HG02943 (cell line): ENCODE measurements around the gene BTBD10.

Experiments used
- ATAC-seq: cut with Tn5 transposase; IDR thresholded peaks from one replicate; pipeline ENCODE4 v1.9.1; 2021; ENCODE audit warnings: mild to moderate bottlenecking, low read depth, moderate library complexity; ENCODE audit not compliant: unreplicated experiment

Gene BTBD10

GRCh38 chr11:13343067-13343466 lies 120.0 kb downstream of the BTBD10 start:
- no peak for ATAC-seq

GRCh38 chr11:13341026-13341425 lies 122.0 kb downstream of the BTBD10 start:
- no peak for ATAC-seq

DNA sequence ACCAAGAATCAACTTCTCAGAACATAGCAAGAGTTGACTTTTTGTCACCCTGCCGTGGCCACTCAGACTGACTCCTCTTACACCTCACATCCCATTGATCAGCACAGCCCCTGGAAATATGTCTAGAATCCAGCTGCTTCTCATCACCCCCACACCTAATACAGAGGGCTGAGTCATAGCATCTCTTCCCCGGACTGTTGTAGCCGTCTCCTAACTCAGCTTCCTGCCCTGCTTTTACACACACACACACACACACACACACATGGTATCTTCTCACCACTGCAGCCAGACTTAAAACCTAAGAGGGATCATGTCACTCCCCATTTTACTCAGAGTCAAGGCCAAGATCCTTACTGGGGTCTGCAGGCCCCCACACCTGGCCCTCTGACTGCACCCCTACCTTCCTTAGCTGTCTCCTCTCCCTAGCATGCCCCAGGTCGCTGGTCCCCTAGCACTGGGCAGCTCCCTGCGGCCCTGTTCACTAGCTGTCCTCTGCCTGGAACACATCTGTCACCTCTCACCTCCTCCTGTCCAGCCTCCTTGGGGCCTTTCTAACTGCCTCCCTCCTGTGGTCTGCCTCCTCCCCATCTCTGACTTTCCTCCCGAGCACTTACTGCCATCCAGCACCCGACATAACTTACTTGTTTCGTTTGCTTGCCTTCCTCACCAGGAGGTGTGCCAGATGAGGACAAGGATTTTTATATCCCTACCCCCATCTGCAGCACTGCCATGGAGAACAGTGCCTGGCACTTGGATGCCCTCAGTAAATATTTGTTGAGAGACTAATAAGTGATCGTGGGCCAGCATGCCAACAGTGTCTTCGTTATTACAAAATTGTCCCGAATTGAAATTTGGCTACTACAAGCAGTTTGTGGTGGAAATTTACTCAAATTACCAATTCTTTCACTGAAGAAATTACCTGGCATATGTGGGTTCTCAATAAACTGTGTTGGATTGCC lies 123.5 kb downstream of the BTBD10 start:
- ATAC-seq = no peak

DNA sequence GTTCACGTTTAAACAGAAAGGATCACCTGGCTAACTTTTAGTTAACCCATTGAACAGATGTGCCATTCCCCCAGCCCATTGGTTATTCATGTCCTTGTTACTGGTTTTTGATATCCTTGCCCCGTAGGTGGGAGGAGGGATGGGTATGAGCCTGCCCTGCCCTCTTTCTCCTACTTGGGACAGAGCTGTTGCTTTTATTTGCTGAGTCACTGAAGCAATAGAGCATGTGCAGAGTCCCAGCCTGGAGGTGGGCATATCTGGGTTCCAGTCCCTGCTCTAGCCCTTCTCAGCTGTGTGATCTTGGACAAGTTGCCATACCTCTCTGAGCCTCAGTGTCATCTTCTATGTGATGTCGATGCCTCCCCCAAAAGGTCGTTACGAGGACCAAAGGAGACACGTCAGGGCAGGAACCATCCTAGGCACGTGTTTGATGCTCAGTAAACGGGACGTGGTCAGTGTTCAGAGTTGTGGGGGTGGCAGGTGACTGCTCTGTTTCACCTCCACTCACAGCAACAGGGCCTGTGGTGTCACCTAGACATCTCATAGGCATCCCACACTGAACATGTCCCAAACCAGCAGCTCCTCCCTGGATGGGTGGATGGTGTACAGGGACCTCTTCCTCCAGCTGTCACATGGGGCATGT lies 124.5 kb downstream of the BTBD10 start:
- no peak for ATAC-seq

- ATAC-seq = no peak
These were observed 125.0 kb downstream of the BTBD10 start for GRCh38 chr11:13338019-13338426.
